ENCODE measurements around the gene MNT. TPM values are rescaled to one million over a fixed set of nuclear protein-coding genes. Genes with fewer than 3 reads are reported as not detected.

The MNT gene
- total and polyA plus RNA-seq, 2 of the 8 experiments (the other 6 are each of a cell fraction or from before 2014, with no cell fraction given): 5.0 to 17.3 TPM

DNA sequence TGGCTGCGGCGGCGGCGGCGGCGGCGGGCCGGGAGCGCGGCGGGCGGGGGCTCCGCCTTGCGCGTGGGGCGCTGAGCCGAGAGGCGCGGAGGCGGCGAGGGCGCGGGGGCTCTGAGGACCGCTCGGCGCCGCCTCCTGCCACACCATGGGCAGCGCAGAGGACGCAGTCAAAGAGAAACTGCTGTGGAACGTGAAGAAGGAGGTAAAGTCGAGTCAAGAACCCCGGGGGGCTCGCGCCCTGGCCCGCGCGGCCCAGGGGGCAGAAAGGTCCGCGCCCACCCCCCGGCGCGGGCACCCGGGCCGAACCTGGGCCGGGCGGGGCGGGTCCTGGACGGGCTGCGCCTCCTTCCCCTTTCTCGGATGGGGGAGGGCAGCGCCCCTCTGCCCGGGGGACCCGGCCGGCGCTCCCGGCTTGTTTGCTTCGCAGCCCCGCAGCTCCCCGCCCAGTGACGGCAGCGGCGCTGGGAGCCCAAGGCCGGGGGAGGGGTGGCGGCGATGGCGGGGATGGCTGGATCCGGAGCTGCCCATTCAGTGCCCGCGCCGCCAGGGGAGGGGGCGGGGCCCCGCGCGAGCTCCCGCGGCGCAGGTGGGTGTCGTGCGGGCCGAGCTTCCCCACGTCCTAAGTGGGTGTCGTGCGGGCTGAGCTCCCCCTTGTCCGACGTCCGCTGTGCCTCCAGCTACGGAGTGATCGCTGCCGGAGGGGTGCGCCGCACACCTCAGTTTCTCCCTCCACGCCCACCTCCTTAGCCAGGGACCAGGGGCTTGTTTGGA, 63.1 kb downstream of the MNT start:
- peaks cover 0 to 41% of the 10 kb centered on the region in 2 experiments; a peak in 2 of 4 replicates for H3K79me2 ChIP-seq (ENCODE audit: control insufficient read depth in 1 of 2, insufficient read depth in 2 of 2, low read length in 2 of 2)
- H3K4me3 ChIP-seq (ENCODE audit: extremely low read depth in 1 of 4, insufficient read depth in 2 of 4, low read depth in 3 of 4, low read length in 4 of 4): peak overlapping the region; percentile 65 to 96 (median 82)
- H3K27ac ChIP-seq (ENCODE audit: low read depth, low read length): no peak overlapping the region
- H3K18ac ChIP-seq (ENCODE audit: extremely low read depth, low read length): peak overlapping the region; percentile 94; the same call in 1 of the 2 replicates
- H3K9ac ChIP-seq (replicated peaks in 1 of 4; ENCODE audit: extremely low read depth in 1 of 4, low read depth in 3 of 4, low read length in 3 of 4): peak overlapping the region; percentile 9 to 74 (median 28); a peak in 6 of 7 replicates
- H2BK5ac ChIP-seq (ENCODE audit: low read depth, low read length): peak overlapping the region; percentile 66; the same call in 1 of the 2 replicates
- peaks cover 5% of the 10 kb centered on the region for H3K79me1 ChIP-seq (ENCODE audit: low read depth, low read length)
- H2BK12ac ChIP-seq (ENCODE audit: low read depth, low read length): 0 out of 2 replicates have a peak overlapping the region, but pooled peaks have one; percentile 60
- peaks cover 23 to 32% (median 26%) of the 10 kb centered on the region in 4 experiments for H3K36me3 ChIP-seq (ENCODE audit: control insufficient read depth in 2 of 4, insufficient read depth in 4 of 4, low read length in 3 of 4)
- no peak overlapping the region for H2AK5ac ChIP-seq (ENCODE audit: low read depth, low read length)
- ChIA-PET CTCF (ENCODE audit: partially characterized antibody) (interaction anchor here (1.3 to 8.2 kb wide), 7 partner anchors 10 to 285 kb away, joined by 3 to 69 read pairs (median 14); no protein-coding TSS in a partner anchor), POLR2A (ENCODE audit: partially characterized antibody) (interaction anchor here (0.8 to 11.4 kb wide), 12 partner anchors 8 to 63 kb away, joined by 3 to 230 read pairs (median 4); partner anchors contain the start of genes MNT, SMG6 and SRR)
- FAIRE-seq (no peak), DNase-seq (ENCODE audit: low read depth in 1 of 2, low spot score in 2 of 2) (peak in 1 of 2 experiments; percentile 80)
- H3K27me3 ChIP-seq (replicated peaks in 1 of 4; ENCODE audit: control insufficient read depth in 3 of 4, extremely low read depth in 1 of 4, insufficient read depth in 3 of 4, low read length in 3 of 4): no peaks in the 10 kb centered on the region
- peaks cover 20% of the 10 kb centered on the region for H3K23me2 ChIP-seq (ENCODE audit: low read depth, low read length)
- H2AFZ ChIP-seq (ENCODE audit: low read length): no peak overlapping the region
- peak overlapping the region; percentile 15 for H4K5ac ChIP-seq (ENCODE audit: insufficient read length, low read depth, low read length)
- H2BK120ac ChIP-seq (replicated peaks; ENCODE audit: low read depth, low read length): no peak overlapping the region
- H3K9me3 ChIP-seq (ENCODE audit: insufficient read depth in 2 of 2, low read depth in 1 of 2, low read length in 1 of 2): no peaks in the 10 kb centered on the region
- WGBS, 2 experiments (ENCODE audit: extremely low coverage in 1 of 2, insufficient coverage in 1 of 2, insufficient read length in 1 of 2, insufficient replicate concordance in 2 of 2, low coverage in 1 of 2, low lambda C conversion rate in 2 of 2, missing lambda C conversion rate in 1 of 2): 1% methylated on average over 45 of the region's 92 CpGs; no CpG with 5 or more reads in 1 of the 2 experiments
- H3K4me2 ChIP-seq (ENCODE audit: insufficient read depth in 1 of 2, low read depth in 2 of 2, low read length in 2 of 2): peak overlapping the region; percentile 85 to 99
- peak overlapping the region; percentile 9; the same call in 1 of the 2 replicates for H4K8ac ChIP-seq (ENCODE audit: extremely low read depth, insufficient read depth, low read length)
- H3K56ac ChIP-seq (replicated peaks; ENCODE audit: insufficient read length, low read depth, low read length): no peak overlapping the region
- H4K20me1 ChIP-seq (replicated peaks in 1 of 2; ENCODE audit: control insufficient read depth in 1 of 2, insufficient read depth in 2 of 2, low read length in 2 of 2): no peaks in the 10 kb centered on the region
- H3K4ac ChIP-seq (replicated peaks; ENCODE audit: insufficient read length, low read depth, low read length): no peak overlapping the region
- H2BK15ac ChIP-seq (ENCODE audit: low read length): no peak overlapping the region
- H2BK20ac ChIP-seq (ENCODE audit: low read length): no peak overlapping the region
- no peak overlapping the region for H3K23ac ChIP-seq (ENCODE audit: insufficient read length)
- peaks cover 3 to 30% (median 13%) of the 10 kb centered on the region in 4 experiments; a peak in 6 of 7 replicates for H3K4me1 ChIP-seq (replicated peaks in 1 of 4; ENCODE audit: control insufficient read depth in 3 of 4, insufficient read depth in 4 of 4, low read length in 3 of 4)
- H3K14ac ChIP-seq (ENCODE audit: insufficient read length): no peak overlapping the region
- H4K91ac ChIP-seq (replicated peaks; ENCODE audit: insufficient read length, low read length): no peak overlapping the region
- no peak for TF ChIP-seq CREB1 (IDR thresholded peaks at IDR 0.05)
- no peak for TF ChIP-seq GTF2F1 (IDR thresholded peaks at IDR 0.05; ENCODE audit: borderline replicate concordance, low read depth, low read length)
- TF ChIP-seq, protein P1, sequence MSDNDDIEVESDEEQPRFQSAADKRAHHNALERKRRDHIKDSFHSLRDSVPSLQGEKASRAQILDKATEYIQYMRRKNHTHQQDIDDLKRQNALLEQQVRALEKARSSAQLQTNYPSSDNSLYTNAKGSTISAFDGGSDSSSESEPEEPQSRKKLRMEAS (IDR thresholded peaks at IDR 0.05): peak; percentile 37; the same call in 1 of the 2 replicates
- TF ChIP-seq TAF1 (IDR thresholded peaks at IDR 0.05; ENCODE audit: low read depth, low read length): 0 out of 2 replicates have a peak, but pooled peaks have one; percentile 7
- peak in 1 of 2 experiments; percentile 37; a peak in 1 of 4 replicates for TF ChIP-seq HDAC2 (IDR thresholded peaks at IDR 0.05; ENCODE audit: borderline replicate concordance in 1 of 2, low read depth in 2 of 2, low read length in 2 of 2)
- peak; percentile 52 for TF ChIP-seq HDAC6 (IDR thresholded peaks at IDR 0.05; ENCODE audit: low read depth, low read length)
- peak; percentile 26 for TF ChIP-seq PHF8 (conservative IDR thresholded peaks at IDR 0.05; ENCODE audit: low read depth, low read length)
- peak; percentile 33 for TF ChIP-seq ASH2L (IDR thresholded peaks at IDR 0.05; ENCODE audit: low read length)
- peak; percentile 73 for TF ChIP-seq KDM4A (IDR thresholded peaks at IDR 0.05; ENCODE audit: low read depth, low read length, severe bottlenecking)
- no peak for TF ChIP-seq BACH1 (IDR thresholded peaks at IDR 0.05; ENCODE audit: low read length)
- no peak for TF ChIP-seq JUND (IDR thresholded peaks at IDR 0.05; ENCODE audit: low read length)
